ENCODE results near the gene RFWD3.

Gene RFWD3

GRCh38 chr16:74700438-74701225 is 34.0 kb upstream of the RFWD3 start, which contains the start of gene MLKL (continued):
- TF ChIP-seq CTCF (tag by site-specific recombination; IDR thresholded peaks at IDR 0.05) (peak; percentile 90), ZFP69B (tag by site-specific recombination; IDR thresholded peaks at IDR 0.05) (no peak), ZNF704 (tag by site-specific recombination; IDR thresholded peaks at IDR 0.05) (no peak), ZFP3 (tag by site-specific recombination; IDR thresholded peaks at IDR 0.05; ENCODE audit: low read depth) (no peak), BCL11B (tag by site-specific recombination; IDR thresholded peaks at IDR 0.05; ENCODE audit: low read depth) (no peak), PRDM6 (tag by site-specific recombination; IDR thresholded peaks at IDR 0.05) (no peak), ZNF404 (tag by site-specific recombination; IDR thresholded peaks at IDR 0.05) (no peak), ZNF169 (tag by site-specific recombination; IDR thresholded peaks at IDR 0.05) (no peak), ZNF585B (tag by site-specific recombination; IDR thresholded peaks at IDR 0.05) (no peak), ZNF133 (tag by site-specific recombination; IDR thresholded peaks at IDR 0.05) (no peak), ZNF560 (tag by site-specific recombination; IDR thresholded peaks at IDR 0.05; ENCODE audit: borderline replicate concordance) (no peak), ZNF514 (tag by site-specific recombination; IDR thresholded peaks at IDR 0.05) (no peak), ZNF140 (tag by site-specific recombination; IDR thresholded peaks at IDR 0.05) (no peak), ZBTB17 (tag by site-specific recombination; IDR thresholded peaks at IDR 0.05) (peak; percentile 32; the same call in 1 of the 2 replicates), ZNF768 (tag by site-specific recombination; IDR thresholded peaks at IDR 0.05) (no peak), ZNF239 (tag by site-specific recombination; IDR thresholded peaks at IDR 0.05) (no peak), ZSCAN18 (tag by site-specific recombination; IDR thresholded peaks at IDR 0.05) (no peak), ZNF121 (tag by site-specific recombination; IDR thresholded peaks at IDR 0.05) (0 out of 2 replicates have a peak, but pooled peaks have one; percentile 13), ZSCAN16 (tag by site-specific recombination; IDR thresholded peaks at IDR 0.05) (no peak), ZNF76 (tag by site-specific recombination; IDR thresholded peaks at IDR 0.05; ENCODE audit: borderline replicate concordance, low read depth) (peak; percentile 55; the same call in 1 of the 2 replicates), ZFP41 (tag by site-specific recombination; IDR thresholded peaks at IDR 0.05; ENCODE audit: borderline replicate concordance) (no peak), ZBTB44 (tag by site-specific recombination; IDR thresholded peaks at IDR 0.05) (no peak), PRDM10 (tag by site-specific recombination; IDR thresholded peaks at IDR 0.05) (peak; percentile 80), ZNF660 (tag by site-specific recombination; IDR thresholded peaks at IDR 0.05) (no peak), ZBTB48 (tag by site-specific recombination; IDR thresholded peaks at IDR 0.05) (peak; percentile 95), ZNF426 (tag by site-specific recombination; IDR thresholded peaks at IDR 0.05) (no peak), ZNF596 (tag by site-specific recombination; IDR thresholded peaks at IDR 0.05) (no peak), ZNF157 (tag by site-specific recombination; IDR thresholded peaks at IDR 0.05) (no peak), ZNF24 (tag by site-specific recombination; IDR thresholded peaks at IDR 0.05) (no peak)

All from HEK293 (cell line).